Keratinocyte (primary cell): Measurements from ENCODE around the gene GRWD1.

Experiments used
- CTCF ChIP-seq, 3 experiments: IDR thresholded peaks in 1 of 3; conservative IDR thresholded peaks in 1 of 3; optimal IDR thresholded peaks in 1 of 3; 2 replicates in 2 of 3; 3 replicates in 1 of 3; pipeline versions ENCODE3 to v1.5.1; 2011; ENCODE audit warnings: low read length in 3 of 3, mild to moderate bottlenecking in 3 of 3, moderate library complexity in 2 of 3, control low read depth in 1 of 3, inconsistent platforms in 1 of 3; ENCODE audit not compliant: insufficient read depth in 2 of 3; ENCODE audit errors: extremely low read depth in 1 of 3
- EZH2 ChIP-seq: IDR thresholded peaks from one replicate; pipeline ENCODE4 v1.6.1; 2012; ENCODE audit warnings: inconsistent platforms, mild to moderate bottlenecking, low read length, moderate library complexity

- TF ChIP-seq CTCF (optimal IDR thresholded peaks at IDR 0.05 in 1 of 3, IDR thresholded peaks at IDR 0.05 in 1 of 3, conservative IDR thresholded peaks at IDR 0.05 in 1 of 3; ENCODE audit: extremely low read depth in 1 of 3, insufficient read depth in 2 of 3, low read length in 3 of 3) (no peak), EZH2 (no peak)
Observed at GRCh38 chr19:48443731-48444128, 2.1 kb upstream of the GRWD1 start.
